A673 (cell line): ENCODE results near the gene CHST7. TPM values are rescaled to one million over a fixed set of nuclear protein-coding genes. Genes with fewer than 3 reads are reported as not detected.

Experiments used
- BruUV-seq: library from RNA; stranded (reverse); fragments of 400-500 nt; replicated peaks from 2 replicates; lab custom pipeline; 2021; lab: Mats Ljungman, UMichigan
- CTCF ChIA-PET: fragments of 300-600 bp; sonication (Branson Sonifier 250); formaldehyde crosslinking; loops from one replicate; lab custom pipeline; 2022; ENCODE audit warnings: antibody characterized with exemption; lab: Charles Lee
- POLR2A ChIA-PET: fragments of 300-600 bp; sonication (Branson Sonifier 250); formaldehyde crosslinking; loops from one replicate; lab custom pipeline; 2022; ENCODE audit warnings: antibody characterized with exemption; ENCODE audit not compliant: low non-redundant PET; lab: Charles Lee
- DNase-seq: peaks from one replicate; pipeline ENCODE4 v3.0.0-alpha.2; 2015; ENCODE audit warnings: low spot score
- H3K27ac ChIP-seq: fragments of 200-600 bp; sonication (generic); 2 replicates; pipeline ENCODE4 v1.5.1; 2016; ENCODE audit warnings: mixed run types, low read depth, mild to moderate bottlenecking, mixed read lengths, antibody characterized with exemption, low read length; ENCODE audit not compliant: poor library complexity, severe bottlenecking
- H3K27me3 ChIP-seq: fragments of 200-600 bp; sonication (generic); replicated peaks from 2 replicates; pipeline ENCODE4 v1.6.1; 2017; ENCODE audit warnings: mixed run types, low read depth, mild to moderate bottlenecking, mixed read lengths, antibody characterized with exemption, low read length; ENCODE audit not compliant: insufficient read depth, poor library complexity
- H3K36me3 ChIP-seq: fragments of 200-600 bp; sonication (generic); 2 replicates; pipeline ENCODE4 v1.6.1; 2016; ENCODE audit warnings: mixed run types, mild to moderate bottlenecking, mixed read lengths, antibody characterized with exemption, low read length; ENCODE audit not compliant: insufficient read depth, poor library complexity, severe bottlenecking
- H3K4me1 ChIP-seq: fragments of 200-600 bp; sonication (generic); 2 replicates; pipeline ENCODE4 v1.6.1; 2017; ENCODE audit warnings: mixed run types, mild to moderate bottlenecking, mixed read lengths, antibody characterized with exemption, low read length; ENCODE audit not compliant: insufficient read depth, poor library complexity, severe bottlenecking
- H3K4me3 ChIP-seq: fragments of 200-600 bp; sonication (generic); 2 replicates; pipeline ENCODE4 v1.5.1; 2016; ENCODE audit warnings: low read depth, mixed run types, mild to moderate bottlenecking, mixed read lengths, low read length; ENCODE audit not compliant: poor library complexity, severe bottlenecking
- H3K9me3 ChIP-seq: fragments of 200-600 bp; sonication (generic); 2 replicates; pipeline ENCODE4 v1.6.1; 2016; ENCODE audit warnings: mixed run types, low read depth, mild to moderate bottlenecking, mixed read lengths, antibody characterized with exemption, low read length; ENCODE audit not compliant: poor library complexity, severe bottlenecking
- EZH2 ChIP-seq: fragments of 200-600 bp; sonication (generic); IDR thresholded peaks from 2 replicates; pipeline ENCODE4 v1.6.1; 2017; ENCODE audit warnings: borderline replicate concordance, low read depth, mild to moderate bottlenecking, mixed read lengths, antibody characterized with exemption, low read length; ENCODE audit not compliant: poor library complexity, severe bottlenecking
- intact Hi-C: fragments of 100-400 bp; cut with micrococcal nuclease; formaldehyde crosslinking; loops from one replicate; pipeline ENCODE4 v1.10.0; 2022; ENCODE audit not compliant: unreplicated experiment
- total RNA-seq: library from RNA; stranded (reverse); gene quantifications from 2 replicates; pipeline ENCODE4 v1.2.3, GENCODE V29; 2021
- TF ChIP-seq, protein P1 (sequence below): fragments of 300-800, 200-600 bp; sonication (generic); conservative IDR thresholded peaks from 2 replicates; pipeline ENCODE4 v1.5.1; 2017; ENCODE audit warnings: low read depth, mild to moderate bottlenecking, antibody characterized with exemption, low read length, moderate library complexity, mixed read lengths

The CHST7 gene
- total RNA-seq, 1 experiment from 2014 or later, result 5.7 TPM

GRCh38 chrX:46607916-46608315 lies 34.4 kb downstream of the CHST7 start:
- no TSS peak for BruUV-seq
- Histone ChIP-seq H3K4me3 (no peak overlapping the region), H3K4me1 (no peaks in the 10 kb centered on the region), H3K9me3 (no peaks in the 10 kb centered on the region), H3K36me3 (no peaks in the 10 kb centered on the region), H3K27me3 (no peaks in the 10 kb centered on the region), H3K27ac (no peak overlapping the region)
- CTCF ChIA-PET, result no interaction called here
- TF ChIP-seq, protein P1, sequence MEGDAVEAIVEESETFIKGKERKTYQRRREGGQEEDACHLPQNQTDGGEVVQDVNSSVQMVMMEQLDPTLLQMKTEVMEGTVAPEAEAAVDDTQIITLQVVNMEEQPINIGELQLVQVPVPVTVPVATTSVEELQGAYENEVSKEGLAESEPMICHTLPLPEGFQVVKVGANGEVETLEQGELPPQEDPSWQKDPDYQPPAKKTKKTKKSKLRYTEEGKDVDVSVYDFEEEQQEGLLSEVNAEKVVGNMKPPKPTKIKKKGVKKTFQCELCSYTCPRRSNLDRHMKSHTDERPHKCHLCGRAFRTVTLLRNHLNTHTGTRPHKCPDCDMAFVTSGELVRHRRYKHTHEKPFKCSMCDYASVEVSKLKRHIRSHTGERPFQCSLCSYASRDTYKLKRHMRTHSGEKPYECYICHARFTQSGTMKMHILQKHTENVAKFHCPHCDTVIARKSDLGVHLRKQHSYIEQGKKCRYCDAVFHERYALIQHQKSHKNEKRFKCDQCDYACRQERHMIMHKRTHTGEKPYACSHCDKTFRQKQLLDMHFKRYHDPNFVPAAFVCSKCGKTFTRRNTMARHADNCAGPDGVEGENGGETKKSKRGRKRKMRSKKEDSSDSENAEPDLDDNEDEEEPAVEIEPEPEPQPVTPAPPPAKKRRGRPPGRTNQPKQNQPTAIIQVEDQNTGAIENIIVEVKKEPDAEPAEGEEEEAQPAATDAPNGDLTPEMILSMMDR, result no peak
- TF ChIP-seq EZH2, result no peak
- POLR2A ChIA-PET, result no interaction called here
- intact Hi-C loops, result no loop called here
- DNase-seq, result no peak

- no peak for DNase-seq
- intact Hi-C loops, result no loop called here
- CTCF ChIA-PET, result no interaction called here
- no TSS peak for BruUV-seq
- no peaks in the 10 kb centered on the region for H3K9me3 ChIP-seq
- H3K36me3 ChIP-seq, result no peaks in the 10 kb centered on the region
- H3K4me3 ChIP-seq, result no peak overlapping the region
- H3K4me1 ChIP-seq, result no peaks in the 10 kb centered on the region
- POLR2A ChIA-PET, result no interaction called here
- H3K27me3 ChIP-seq, result no peaks in the 10 kb centered on the region
- H3K27ac ChIP-seq, result no peak overlapping the region
- no peak for TF ChIP-seq EZH2
- TF ChIP-seq, protein P1, result no peak
Observed at GRCh38 chrX:46610070-46610658, 36.6 kb downstream of the CHST7 start.

GRCh38 chrX:46611658-46612362 lies 38.2 kb downstream of the CHST7 start:
- H3K4me1 ChIP-seq, result no peaks in the 10 kb centered on the region
- no peak for DNase-seq
- intact Hi-C loops, result no loop called here
- no peaks in the 10 kb centered on the region for H3K27me3 ChIP-seq
- H3K27ac ChIP-seq, result no peak overlapping the region
- H3K4me3 ChIP-seq, result no peak overlapping the region
- ChIA-PET CTCF (no interaction called here), POLR2A (no interaction called here)
- BruUV-seq, result no TSS peak
- TF ChIP-seq EZH2, result no peak
- TF ChIP-seq, protein P1, result no peak
- no peaks in the 10 kb centered on the region for H3K9me3 ChIP-seq
- no peaks in the 10 kb centered on the region for H3K36me3 ChIP-seq
